Epithelial cell of prostate (primary cell): ENCODE results near the gene CPT1B.
A peak's percentile ranks its signal among the peaks of the same experiment; 100 is the strongest.

ENCODE experiments used
- DNase-seq: peaks from one replicate; pipeline ENCODE4 v3.0.0-alpha.2; 2011; ENCODE audit warnings: low read depth, low spot score
- H3K27ac ChIP-seq: fragments of 450-650 bp; 2 replicates; pipeline ENCODE4 v1.5.1; 2017; ENCODE audit warnings: mild to moderate bottlenecking

Gene CPT1B

DNA sequence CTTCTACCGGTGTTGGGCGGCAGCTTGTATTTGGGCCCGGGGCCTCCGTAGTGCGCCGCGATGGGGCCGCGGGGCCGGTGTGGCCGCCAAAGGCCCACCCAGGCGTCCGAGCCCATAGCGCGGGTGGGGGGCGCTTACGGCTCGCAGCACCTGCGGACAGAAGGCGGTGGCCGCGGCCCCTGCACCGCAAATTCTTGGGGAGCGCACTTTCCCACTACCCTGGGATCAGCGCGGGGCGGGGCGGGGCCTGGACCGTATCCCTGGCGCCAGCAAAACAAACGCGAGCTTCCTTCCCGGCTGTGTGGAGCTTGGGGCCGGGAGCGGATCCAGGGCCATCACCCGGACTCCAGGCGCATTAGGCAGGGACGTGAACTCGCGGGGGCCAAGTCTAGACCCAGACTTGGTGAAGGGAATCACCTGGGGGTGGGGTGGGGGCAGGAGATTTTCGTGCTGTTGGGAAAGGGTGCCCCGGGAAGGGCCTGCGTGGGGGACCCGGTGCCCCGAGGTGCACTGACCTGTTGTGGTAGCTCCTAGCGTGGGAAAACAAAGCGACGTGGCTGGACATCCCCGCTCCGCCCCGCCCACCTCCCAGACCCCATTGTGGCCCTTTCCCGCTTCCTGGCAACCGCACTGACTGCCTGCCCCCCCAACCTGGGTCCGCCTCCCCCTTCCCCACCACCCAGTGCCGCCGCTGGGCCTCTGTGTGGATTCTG, 46.1 kb downstream of the CPT1B start:
- DNase-seq, result no peak
- peak overlapping the region; percentile 94 for H3K27ac ChIP-seq

DNA sequence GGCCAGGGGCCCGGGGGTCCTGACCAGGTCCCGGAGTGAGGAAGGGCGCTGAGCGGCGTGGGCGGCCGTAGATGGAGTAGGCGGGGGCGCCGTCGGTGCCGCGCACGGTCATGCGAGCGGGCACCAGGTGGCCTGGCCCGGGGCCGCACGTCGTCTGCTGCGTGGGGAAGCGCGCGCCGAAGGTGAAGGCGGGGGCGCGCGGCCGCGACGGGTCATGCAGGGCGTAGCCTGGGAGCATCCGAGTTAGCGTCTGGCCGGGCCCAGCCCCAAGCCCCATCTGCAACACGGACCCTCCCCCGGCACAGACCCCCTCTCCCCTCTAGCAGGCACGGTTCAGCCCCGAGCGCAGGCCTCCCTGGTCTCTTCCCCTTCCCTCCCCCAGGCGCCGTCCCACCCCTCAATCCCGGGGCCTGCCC, 46.7 kb downstream of the CPT1B start:
- H3K27ac ChIP-seq, result peak overlapping the region; percentile 94
- DNase-seq, result no peak

DNA sequence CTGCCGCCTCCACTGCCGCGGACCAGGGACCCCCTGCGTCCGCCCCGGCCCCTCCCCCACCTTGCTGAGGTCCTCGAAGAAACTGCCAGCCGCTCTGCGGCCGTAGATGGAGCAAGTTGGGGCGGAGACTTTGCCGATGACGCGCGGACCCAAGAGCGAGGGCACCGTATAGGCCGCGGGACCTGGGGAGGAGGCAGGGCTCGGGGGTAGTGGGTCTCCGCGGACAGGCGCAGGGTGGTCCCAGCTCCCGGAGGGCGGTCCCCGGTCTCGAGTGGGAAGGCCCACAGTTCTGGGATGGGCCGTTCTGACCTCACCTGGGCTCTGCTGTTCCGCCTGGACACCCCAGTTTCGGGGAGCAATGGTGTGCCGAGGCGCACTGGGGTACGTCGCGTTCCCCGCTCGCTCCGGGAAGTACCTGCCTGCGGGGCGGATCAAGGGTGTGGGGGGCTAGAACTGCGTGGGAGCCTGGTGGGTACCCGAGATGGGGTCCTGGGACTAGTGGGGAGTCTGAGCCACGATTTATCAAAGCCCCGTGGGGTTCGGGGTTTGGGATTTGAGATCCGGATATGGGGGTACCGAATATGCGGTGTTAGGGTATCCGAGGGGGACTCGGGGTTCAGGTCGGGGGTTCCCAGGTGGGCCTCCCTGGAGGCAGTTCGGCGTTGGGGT, 47.2 kb downstream of the CPT1B start:
- no peak for DNase-seq
- H3K27ac ChIP-seq, result peak overlapping the region; percentile 94

DNA sequence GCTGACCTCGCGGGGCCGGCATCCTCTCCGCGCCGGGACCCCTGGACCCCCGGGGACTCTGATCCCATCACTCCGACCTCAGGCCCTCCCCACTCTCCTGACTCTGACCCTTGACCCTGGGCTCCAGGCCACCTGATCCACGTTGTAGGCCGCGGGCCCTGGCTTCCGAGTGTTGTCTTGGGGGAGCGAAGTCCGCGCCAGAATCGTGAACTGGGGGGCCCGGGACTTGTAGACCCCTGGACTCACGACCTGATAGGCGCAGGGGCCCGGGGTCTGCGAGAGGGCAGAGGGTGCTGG, 47.7 kb downstream of the CPT1B start:
- DNase-seq, result no peak
- H3K27ac ChIP-seq, result peak overlapping the region; percentile 94

DNA sequence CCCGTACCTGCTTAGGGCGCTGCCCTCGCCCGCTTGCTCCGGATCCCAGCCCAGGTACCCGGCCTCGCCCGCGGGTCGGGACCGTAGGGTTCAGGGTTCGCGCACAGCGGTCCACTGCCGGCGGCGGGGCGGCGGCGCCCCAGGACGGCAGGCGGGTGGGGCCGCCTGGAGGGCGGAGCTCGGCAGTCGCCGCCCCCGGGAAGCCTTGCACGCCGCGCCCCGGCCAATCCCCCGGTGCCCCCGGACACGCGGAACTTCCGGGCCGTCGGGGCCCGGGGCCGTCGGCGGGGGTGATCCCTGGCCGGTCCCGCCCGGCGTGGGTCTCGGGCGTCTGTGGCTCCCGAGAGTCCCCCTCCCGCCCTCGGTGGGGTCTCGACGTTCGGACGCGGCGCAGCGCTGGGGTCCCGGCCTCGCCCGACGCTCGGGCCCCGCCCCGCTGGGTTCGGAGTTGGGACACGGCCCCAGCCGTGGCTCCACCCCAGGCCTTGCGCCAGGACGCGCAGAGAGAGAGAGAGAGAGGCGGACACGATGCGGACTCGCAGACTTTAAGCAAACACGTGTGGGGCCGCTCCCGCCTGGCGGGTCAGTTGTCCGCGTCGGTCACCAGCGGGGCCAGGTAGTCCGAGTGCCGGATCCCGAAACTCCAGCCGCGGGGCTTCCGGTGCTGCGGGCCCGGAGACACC, 48.2 kb downstream of the CPT1B start, which contains the start of gene TYMP:
TSS of gene TYMP (minus strand) at position 116 of the 683 bp plus-strand sequence. CDS start 303 bp downstream, outside the sequence.
- no peak for DNase-seq
- peak within 1 kb of the TSS; percentile 94 for H3K27ac ChIP-seq

DNA sequence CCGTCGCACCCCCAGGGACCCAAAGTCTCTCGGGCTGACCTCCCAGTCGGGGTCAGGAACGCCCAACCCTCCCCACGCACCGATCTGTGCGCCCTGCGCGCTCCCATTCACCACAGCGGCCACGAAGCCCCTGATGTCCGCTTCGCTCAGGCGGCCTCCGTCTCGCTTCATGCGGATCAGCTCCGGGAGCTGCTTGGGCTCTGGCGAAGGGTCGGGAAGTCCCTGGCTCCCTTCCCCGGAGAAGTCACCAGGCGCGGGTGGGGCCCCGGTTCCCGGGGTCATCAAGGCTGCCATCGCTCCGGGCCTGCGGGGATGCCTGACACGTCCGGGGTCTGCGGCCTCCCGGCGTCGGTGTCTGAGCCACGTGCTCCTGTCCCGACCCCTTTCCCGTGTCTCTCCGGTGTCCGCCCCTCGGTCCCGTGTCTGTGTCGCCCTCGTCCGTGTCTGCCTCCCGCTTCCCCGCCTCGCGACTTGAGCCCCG, 48.8 kb downstream of the CPT1B start:
- no peak for DNase-seq
- H3K27ac ChIP-seq, result peak overlapping the region; percentile 94

DNA sequence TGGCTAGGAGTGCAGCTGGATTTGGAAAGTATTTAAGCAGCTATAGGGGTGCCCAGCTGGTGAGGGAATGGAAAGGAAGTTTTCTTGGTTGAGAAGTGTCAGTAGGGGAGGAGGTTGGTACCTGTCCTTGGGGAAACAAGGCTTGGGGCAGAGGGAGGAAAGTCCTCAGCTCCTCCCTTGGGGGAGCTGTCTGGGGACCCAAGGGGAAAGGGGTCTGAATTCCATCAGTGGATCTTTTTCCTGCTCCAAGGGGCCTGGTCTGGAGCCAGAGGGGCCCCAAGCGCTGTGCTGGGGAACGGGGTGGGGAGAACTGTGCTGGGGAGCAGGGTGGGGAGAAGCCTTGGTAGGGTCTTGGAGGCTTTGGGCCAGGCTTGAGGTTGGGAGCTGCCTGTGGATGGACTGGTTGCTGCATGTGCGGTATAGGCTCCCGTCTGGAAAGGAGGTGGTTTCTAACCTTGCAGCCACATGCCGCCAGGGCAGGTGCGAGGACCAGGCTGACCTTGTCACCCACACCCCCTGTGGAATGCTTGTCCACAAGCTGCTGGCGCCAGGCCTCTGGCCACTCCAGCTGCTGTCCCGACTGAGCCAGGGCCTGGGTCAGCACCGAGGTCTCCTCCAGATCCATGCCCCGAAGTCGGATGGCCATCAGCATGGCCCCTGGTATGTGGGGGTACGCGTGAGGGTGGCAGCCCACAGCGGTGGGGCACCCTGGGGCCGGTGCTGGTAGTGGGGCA, 49.4 kb downstream of the CPT1B start:
- no peak for DNase-seq
- peak overlapping the region; percentile 94 for H3K27ac ChIP-seq

DNA sequence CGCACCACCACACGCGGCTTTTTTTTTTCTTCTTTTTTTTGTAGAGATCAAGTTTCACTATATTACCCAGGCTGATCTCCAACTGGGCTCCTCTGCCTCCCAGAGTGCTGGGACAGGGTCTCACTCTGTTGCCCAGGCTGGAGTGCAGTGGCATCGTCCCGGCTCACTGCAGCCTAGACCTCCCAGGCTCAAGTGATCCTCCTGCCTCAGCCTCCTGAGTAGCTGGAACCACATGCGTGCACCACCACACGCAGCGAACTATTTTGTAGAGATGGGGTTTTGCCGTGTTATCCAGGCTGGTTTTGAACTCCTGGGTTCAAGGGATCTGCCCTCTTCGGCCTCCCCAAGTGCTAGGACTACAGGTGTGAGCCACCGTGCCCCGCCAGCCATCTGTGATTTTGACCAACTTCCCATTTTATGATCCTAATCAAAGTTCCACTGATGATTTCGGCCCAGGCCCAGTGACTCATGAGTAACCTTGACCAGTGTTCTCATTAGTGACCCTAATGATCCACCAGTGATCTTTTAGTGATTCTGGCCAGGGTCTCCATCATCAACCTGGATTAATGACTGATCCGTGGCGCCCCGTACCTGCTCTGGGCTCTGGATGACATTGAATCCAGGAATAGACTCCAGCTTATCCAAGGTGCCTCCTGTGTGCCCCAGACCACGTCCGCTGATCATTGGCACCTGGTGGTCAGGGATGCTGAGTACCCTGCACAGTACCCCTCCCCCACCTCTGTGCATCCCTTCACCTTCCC, 50.1 kb downstream of the CPT1B start:
- DNase-seq, result no peak
- H3K27ac ChIP-seq, result peak overlapping the region; percentile 94

DNA sequence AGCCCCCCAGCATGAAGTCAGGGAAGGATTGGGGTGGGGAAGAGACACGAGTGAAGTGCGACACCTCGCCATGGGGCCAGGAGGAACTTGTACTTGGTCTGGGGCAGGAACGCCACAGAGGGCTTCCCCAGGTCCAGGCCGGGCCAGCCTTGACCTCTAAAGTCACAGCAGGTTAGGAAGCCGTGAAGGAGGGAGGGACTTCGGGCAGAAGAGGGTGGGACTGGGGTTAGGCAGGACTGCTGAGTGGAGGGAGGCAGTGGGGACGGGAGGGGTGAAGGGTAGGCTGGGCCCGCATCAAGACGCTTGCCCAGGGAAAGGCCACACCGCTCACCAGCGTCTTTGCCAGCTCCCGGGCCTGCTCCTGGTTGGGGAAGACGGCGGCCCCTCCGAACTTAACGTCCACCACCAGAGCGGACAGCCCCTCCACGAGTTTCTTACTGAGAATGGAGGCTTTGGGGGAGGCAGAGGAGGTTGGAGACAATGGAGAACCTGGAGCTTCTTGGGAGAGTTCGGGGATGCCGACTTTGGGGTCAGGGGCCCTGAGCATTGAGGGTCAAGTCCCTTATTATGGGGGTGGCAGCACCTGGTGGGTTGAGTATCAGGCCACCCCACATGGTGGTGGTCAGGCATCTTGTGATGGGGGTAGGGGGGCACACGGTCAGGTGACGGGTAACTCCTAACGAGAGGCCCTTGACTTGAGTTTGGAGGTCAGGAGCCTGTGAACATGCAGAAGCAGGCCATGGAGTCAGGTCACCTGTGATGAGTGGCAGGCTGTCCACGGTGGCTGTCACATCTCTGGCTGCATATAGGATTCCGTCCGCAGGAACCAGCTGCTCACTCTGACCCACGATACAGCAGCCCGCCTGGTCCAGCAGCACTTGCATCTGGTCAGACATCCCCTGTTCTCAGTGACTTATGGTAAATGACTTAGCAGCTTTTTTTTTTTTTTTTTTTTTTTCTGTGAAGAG, 51.1 kb downstream of the CPT1B start:
- no peak for DNase-seq
- peak overlapping the region; percentile 77 for H3K27ac ChIP-seq

DNA sequence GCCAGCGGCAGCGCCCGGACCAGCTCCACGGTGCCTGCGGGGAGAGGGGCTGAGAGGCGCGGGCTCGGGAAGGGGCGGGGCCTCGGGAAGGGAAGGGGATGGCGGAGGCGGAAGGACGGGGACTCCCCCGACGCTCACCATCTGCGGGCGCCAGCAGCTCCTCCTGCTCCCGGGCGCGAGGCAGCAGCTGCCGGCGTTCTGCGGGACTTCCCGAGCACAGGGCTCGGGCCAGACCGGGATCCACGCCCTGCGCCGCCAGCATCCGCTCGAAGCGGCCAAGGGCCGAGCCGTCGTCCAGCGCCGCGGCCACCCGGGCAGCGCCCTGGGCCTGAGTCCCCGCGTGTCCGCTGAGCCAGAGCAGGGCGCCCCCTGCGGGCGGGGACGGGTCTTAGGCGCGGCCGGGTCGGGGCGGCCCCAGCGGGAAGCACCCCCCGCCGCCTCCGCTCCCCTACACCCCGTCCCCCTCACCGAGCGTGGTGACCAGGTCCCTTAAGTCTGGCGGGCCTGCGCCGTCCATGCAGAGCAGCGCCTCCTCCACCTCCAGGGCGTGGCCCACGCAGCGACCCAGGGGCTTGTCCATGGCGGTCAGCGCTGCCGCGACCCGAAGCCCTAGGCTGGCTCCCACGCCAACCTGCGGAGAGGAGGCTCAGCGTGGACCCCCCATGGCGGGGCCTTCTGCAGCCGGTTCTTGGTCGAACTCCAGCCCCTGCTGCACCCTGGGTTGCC, 52.0 kb downstream of the CPT1B start:
- DNase-seq, result no peak

DNA sequence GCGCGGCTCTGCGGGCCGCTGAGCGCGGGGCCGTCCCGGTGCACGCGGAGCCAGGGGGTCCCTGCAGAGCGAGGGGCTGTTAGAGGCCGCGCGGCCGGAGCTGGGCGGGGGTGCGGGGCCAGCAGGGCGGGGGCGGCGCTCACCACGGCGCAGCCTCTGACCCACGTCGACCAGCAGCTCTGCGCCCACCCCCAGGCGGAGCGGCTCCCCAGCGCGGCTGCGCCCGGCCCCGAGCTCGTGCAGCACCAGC, 52.4 kb downstream of the CPT1B start:
- DNase-seq, result no peak

More for the DNA sequence above, 52.0 kb downstream of the CPT1B start:
- peak overlapping the region; percentile 77 for H3K27ac ChIP-seq

DNA sequence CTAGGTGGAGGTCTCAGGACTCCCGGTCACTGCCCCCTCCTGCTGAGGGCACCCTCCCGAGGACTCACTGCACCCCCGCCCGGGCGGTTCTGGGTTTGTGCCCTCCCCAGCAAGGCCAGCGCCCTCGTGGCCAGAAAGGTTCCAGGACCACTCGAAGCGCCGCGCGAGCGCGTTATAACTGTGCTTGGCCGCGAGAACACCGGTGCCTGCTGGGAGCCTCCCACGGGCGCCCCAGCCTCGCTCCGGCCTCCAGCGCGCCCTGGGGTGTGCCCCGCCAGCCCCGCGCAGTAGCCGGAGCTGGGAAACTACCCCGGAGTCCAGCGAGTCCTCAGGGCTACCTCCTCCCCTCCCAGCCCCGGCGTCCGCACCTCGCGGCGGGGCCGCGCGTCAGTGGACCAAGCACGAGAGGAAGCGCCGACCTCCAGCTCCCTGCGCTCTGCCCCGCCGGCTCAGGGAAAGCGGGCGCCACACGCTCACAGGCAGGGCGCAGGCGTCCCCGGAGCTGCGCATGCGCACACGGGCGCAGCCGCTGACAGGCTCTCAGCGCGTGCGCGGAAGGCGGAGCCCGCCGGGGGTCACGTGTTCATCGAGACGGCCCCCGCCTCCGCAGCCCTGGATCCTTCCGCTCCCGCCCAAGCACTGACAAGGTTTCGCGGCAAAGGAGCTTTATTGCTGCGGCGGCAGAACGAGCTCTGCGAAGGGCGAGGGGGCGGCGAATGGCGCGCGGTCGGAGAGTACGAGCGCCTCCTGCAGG, 52.9 kb downstream of the CPT1B start, which contains the start of gene SCO2:
TSS of gene SCO2 (minus strand) at position 495 of the 754 bp plus-strand sequence. CDS start 1,187 bp downstream, outside the sequence.
- peak; percentile 87 for DNase-seq
- H3K27ac ChIP-seq, result peak within 1 kb of the TSS; percentile 77

More for the DNA sequence above, 52.4 kb downstream of the CPT1B start:
- peak overlapping the region; percentile 77 for H3K27ac ChIP-seq

DNA sequence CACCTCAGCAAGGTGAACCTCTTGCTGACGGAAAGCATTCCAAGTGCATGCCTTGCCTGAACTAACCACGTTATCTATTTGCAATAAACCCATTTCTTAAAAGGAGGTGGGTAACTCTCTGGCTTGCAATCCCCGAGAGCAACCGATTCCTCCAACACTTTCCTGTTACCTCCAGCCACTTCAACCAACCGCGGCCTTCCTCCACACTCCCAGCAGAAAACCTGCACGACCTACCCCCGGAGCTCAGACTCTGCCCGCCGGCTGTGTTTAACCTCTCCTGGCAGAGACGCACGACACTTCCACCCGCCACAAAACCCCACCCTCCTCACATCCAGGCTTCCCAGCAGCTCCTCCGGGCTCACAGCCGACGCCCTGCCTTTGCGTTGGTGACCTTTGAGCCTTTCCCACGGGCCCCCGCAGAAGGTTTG, 53.5 kb downstream of the CPT1B start:
- H3K27ac ChIP-seq, result peak overlapping the region; percentile 77
- no peak for DNase-seq

DNA sequence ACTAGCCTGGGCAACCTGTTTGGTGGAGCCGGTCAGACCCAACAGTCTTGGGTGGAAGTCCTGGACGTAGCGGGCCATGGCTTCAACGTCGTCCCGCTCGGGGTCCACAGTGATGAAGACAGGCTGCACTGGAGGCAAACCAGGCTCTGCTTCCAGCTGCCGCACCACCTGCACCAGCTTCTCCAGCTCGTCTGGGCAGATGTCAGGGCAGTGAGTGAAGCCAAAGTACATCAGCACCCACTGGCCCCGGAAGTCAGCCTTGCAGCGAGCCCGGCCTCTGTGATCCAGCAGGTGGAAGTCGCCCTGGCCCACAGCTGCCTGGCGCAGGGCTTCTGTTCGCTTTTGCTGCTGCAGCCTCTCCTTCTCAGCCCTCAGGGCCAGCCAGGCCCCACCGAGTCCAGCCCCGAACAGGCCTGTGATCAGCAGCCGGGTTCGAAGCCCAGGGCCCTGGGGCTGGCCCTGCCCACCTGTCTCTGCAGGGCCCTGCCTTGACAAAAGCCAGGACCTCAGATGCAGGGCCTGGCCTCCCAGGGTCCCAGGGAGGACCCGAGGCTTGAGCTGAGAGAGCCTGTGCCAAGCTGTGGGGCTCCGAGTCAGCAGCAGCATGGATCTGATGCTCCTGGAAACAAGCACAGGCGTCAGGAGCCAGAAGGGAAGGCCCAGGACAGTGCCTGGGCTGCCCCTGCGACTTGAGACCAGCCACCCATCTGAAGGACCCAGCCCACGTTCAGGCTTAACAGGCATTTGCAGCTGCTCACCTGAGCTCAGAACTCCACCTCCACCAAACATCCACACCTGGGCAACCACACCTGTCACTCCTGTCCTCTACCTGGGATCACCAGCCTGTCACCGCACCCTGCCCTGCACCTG, 54.2 kb downstream of the CPT1B start:
- H3K27ac ChIP-seq, result peak overlapping the region; percentile 77
- no peak for DNase-seq

DNA sequence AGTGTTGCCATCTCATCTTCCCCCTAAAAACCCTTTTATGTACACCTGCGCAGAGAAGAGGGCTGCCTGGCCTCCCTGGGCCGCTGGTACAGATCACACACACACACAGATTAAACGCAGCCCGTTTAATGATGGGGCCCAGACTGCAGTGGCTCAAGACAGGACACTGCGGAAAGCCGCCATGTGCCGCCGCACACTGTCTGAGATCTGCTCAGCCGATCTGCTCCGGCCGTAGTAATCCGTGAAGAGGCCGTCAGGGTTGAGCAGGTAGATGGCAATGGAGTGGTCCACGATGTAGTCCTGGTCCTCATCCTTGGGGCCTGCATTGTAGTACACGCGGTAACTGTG, 54.8 kb downstream of the CPT1B start:
- no peak overlapping the region for H3K27ac ChIP-seq
- DNase-seq, result no peak

DNA sequence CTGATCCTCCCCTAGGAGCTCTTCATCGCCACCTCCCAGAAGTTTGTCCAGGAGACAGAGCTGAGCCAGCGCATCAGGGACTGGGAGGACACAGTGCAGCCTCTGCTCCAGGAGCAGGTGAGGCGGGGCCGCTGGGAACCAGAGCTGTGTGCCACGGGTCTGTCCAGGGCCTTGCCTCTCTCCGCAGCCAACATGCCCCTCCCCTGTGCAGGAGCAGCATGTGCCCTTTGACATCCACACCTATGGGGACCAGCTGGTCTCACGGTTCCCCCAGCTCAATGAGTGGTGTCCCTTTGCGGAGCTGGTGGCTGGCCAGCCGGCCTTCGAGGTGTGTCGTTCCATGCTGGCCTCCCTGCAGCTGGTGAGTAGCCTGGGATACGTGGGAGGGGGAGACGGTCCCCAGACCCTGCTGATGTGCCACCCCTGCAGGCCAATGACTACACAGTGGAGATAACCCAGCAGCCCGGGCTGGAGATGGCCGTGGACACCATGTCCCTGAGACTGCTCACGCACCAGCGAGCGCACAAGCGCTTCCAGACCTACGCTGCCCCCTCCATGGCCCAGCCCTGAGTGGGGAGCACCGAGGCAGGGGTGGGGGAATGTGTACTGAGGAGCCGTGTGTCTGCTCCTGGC, 55.3 kb downstream of the CPT1B start:
- no peak overlapping the region for H3K27ac ChIP-seq
- DNase-seq, result no peak
